Measurements from ENCODE around the gene ANKRD37. TPM values are rescaled to one million over a fixed set of nuclear protein-coding genes. Genes with fewer than 3 reads are reported as not detected.
"Not testable (repeated sequence)": the region's sequence is repeated elsewhere in the genome, so short reads cannot be mapped to it uniquely, and the experiment has no call there.

Gene ANKRD37
- total and polyA plus RNA-seq, 2 donors from 2014 or later, result 13.0 to 14.2 TPM

GRCh38 chr4:185359767-185360446 lies 36.7 kb upstream of the ANKRD37 start:
- no peak for FAIRE-seq
- Histone ChIP-seq H3K4me3 (ENCODE audit: low read length in 3 of 3) (no peak overlapping the region), H3K27me3 (ENCODE audit: control insufficient read depth, insufficient read depth, low read length) (no peaks in the 10 kb centered on the region), H3K9me3 (ENCODE audit: control insufficient read depth in 2 of 3, insufficient read depth in 1 of 3, low read length in 3 of 3) (no peaks in the 10 kb centered on the region), H3K27ac (ENCODE audit: low read depth in 2 of 2, low read length in 2 of 2) (no peak overlapping the region), H3K36me3 (ENCODE audit: control insufficient read depth in 2 of 3, insufficient read depth in 3 of 3, low read length in 3 of 3) (no peaks in the 10 kb centered on the region), H3K9ac (ENCODE audit: low read length in 3 of 3) (no peak overlapping the region), H3K4me1 (ENCODE audit: control insufficient read depth in 2 of 3, insufficient read depth in 2 of 3, low read depth in 1 of 3, low read length in 3 of 3) (no peaks in the 10 kb centered on the region)
- intact Hi-C loops (cut with DNase I), result no loop called here
- no peak for TF ChIP-seq CTCF (IDR thresholded peaks at IDR 0.05; ENCODE audit: borderline replicate concordance, extremely low read depth, insufficient read depth)
- no peak for DNase-seq

GRCh38 chr4:185361872-185362271 lies 34.8 kb upstream of the ANKRD37 start:
- Histone ChIP-seq H3K9ac (ENCODE audit: low read length in 3 of 3) (no peak overlapping the region), H3K9me3 (ENCODE audit: control insufficient read depth in 2 of 3, insufficient read depth in 1 of 3, low read length in 3 of 3) (no peaks in the 10 kb centered on the region)
- no peak for FAIRE-seq

GRCh38 chr4:185362570-185362969 lies 34.1 kb upstream of the ANKRD37 start:
- H3K4me1 ChIP-seq (ENCODE audit: control insufficient read depth in 2 of 3, insufficient read depth in 2 of 3, low read depth in 1 of 3, low read length in 3 of 3); H3K27ac ChIP-seq (ENCODE audit: low read depth in 2 of 2, low read length in 2 of 2); H3K36me3 ChIP-seq (ENCODE audit: control insufficient read depth in 2 of 3, insufficient read depth in 3 of 3, low read length in 3 of 3); intact Hi-C loops (cut with DNase I); FAIRE-seq; H3K9ac ChIP-seq (ENCODE audit: low read length in 3 of 3); H3K9me3 ChIP-seq (ENCODE audit: control insufficient read depth in 2 of 3, insufficient read depth in 1 of 3, low read length in 3 of 3); H3K27me3 ChIP-seq (ENCODE audit: control insufficient read depth, insufficient read depth, low read length); DNase-seq; H3K4me3 ChIP-seq (ENCODE audit: low read length in 3 of 3): not testable (repeated sequence)

More at GRCh38 chr4:185361872-185362271, 34.8 kb upstream of the ANKRD37 start:
- no peak for DNase-seq
- H3K36me3 ChIP-seq (ENCODE audit: control insufficient read depth in 2 of 3, insufficient read depth in 3 of 3, low read length in 3 of 3), result no peaks in the 10 kb centered on the region
- no peak for TF ChIP-seq CTCF (IDR thresholded peaks at IDR 0.05; ENCODE audit: borderline replicate concordance, extremely low read depth, insufficient read depth)
- intact Hi-C loops (cut with DNase I), result no loop called here
- no peaks in the 10 kb centered on the region for H3K27me3 ChIP-seq (ENCODE audit: control insufficient read depth, insufficient read depth, low read length)
- H3K27ac ChIP-seq (ENCODE audit: low read depth in 2 of 2, low read length in 2 of 2), result no peak overlapping the region
- no peak overlapping the region for H3K4me3 ChIP-seq (ENCODE audit: low read length in 3 of 3)
- H3K4me1 ChIP-seq (ENCODE audit: control insufficient read depth in 2 of 3, insufficient read depth in 2 of 3, low read depth in 1 of 3, low read length in 3 of 3), result no peaks in the 10 kb centered on the region

- Histone ChIP-seq H3K9me3 (ENCODE audit: control insufficient read depth in 2 of 3, insufficient read depth in 1 of 3, low read length in 3 of 3) (no peaks in the 10 kb centered on the region), H3K9ac (ENCODE audit: low read length in 3 of 3) (no peak overlapping the region), H3K27me3 (ENCODE audit: control insufficient read depth, insufficient read depth, low read length) (no peaks in the 10 kb centered on the region), H3K36me3 (ENCODE audit: control insufficient read depth in 2 of 3, insufficient read depth in 3 of 3, low read length in 3 of 3) (no peaks in the 10 kb centered on the region), H3K27ac (ENCODE audit: low read depth in 2 of 2, low read length in 2 of 2) (no peak overlapping the region), H3K4me1 (ENCODE audit: control insufficient read depth in 2 of 3, insufficient read depth in 2 of 3, low read depth in 1 of 3, low read length in 3 of 3) (no peaks in the 10 kb centered on the region), H3K4me3 (ENCODE audit: low read length in 3 of 3) (no peak overlapping the region)
- intact Hi-C loops (cut with DNase I), result no loop called here
- FAIRE-seq (no peak), DNase-seq (no peak)
- TF ChIP-seq CTCF (IDR thresholded peaks at IDR 0.05; ENCODE audit: borderline replicate concordance, extremely low read depth, insufficient read depth), result no peak
These were observed 33.4 kb upstream of the ANKRD37 start for GRCh38 chr4:185363251-185363650.
